Stimulated activated CD8-positive, alpha-beta memory T cell treated with anti-CD3 and anti-CD28 coated beads, Interleukin-4, amount 100 ng/mL, for 24 hours (primary cell): ENCODE results near the gene LRWD1.
A peak's percentile ranks its signal among the peaks of the same experiment; 100 is the strongest.
"Not testable (repeated sequence)": the region's sequence is repeated elsewhere in the genome, so short reads cannot be mapped to it uniquely, and the experiment has no call there.

Experiments
- DNase-seq: peaks from one replicate; pipeline ENCODE4 v3.0.0-alpha.2; 2020; ENCODE audit warnings: low read depth

The LRWD1 gene

GRCh38 chr7:102469351-102469971 is 4.7 kb downstream of the LRWD1 start:
- DNase-seq, result no peak

- DNase-seq, result no peak
These were observed 5.4 kb downstream of the LRWD1 start for GRCh38 chr7:102469972-102470825.

- DNase-seq, result no peak
These were observed 7.0 kb downstream of the LRWD1 start for GRCh38 chr7:102471791-102472125.

GRCh38 chr7:102472126-102473041 is 7.6 kb downstream of the LRWD1 start:
- DNase-seq, result no peak

GRCh38 chr7:102473271-102473991 is 8.6 kb downstream of the LRWD1 start:
- DNase-seq, result no peak

- DNase-seq, result not testable (repeated sequence)
These were observed 9.3 kb downstream of the LRWD1 start for GRCh38 chr7:102474116-102474515.

- DNase-seq, result not testable (repeated sequence)
These were observed 10.1 kb downstream of the LRWD1 start for GRCh38 chr7:102474736-102475435.

GRCh38 chr7:102478314-102479208 is 13.8 kb downstream of the LRWD1 start, which contains the start of gene POLR2J:
Gene POLR2J (minus strand): TSS chr7:102478922. CDS start chr7:102478860, 62 bp downstream.
- DNase-seq, result peak; percentile 97

GRCh38 chr7:102479209-102479584 is 14.4 kb downstream of the LRWD1 start:
- DNase-seq, result not testable (repeated sequence)

- not testable (repeated sequence) for DNase-seq
These were observed 15.3 kb downstream of the LRWD1 start for GRCh38 chr7:102479982-102480637.

- DNase-seq, result not testable (repeated sequence)
These were observed 17.2 kb downstream of the LRWD1 start for GRCh38 chr7:102481962-102482361.

- DNase-seq, result not testable (repeated sequence)
These were observed 19.5 kb downstream of the LRWD1 start for GRCh38 chr7:102484317-102484716.

- DNase-seq, result not testable (repeated sequence)
These were observed 25.8 kb downstream of the LRWD1 start for GRCh38 chr7:102490529-102491075.

GRCh38 chr7:102493220-102493935 is 28.6 kb downstream of the LRWD1 start:
- DNase-seq, result not testable (repeated sequence)

GRCh38 chr7:102494026-102494425 is 29.2 kb downstream of the LRWD1 start:
- DNase-seq, result not testable (repeated sequence)

GRCh38 chr7:102494473-102495149 is 29.8 kb downstream of the LRWD1 start:
- DNase-seq, result not testable (repeated sequence)

- DNase-seq, result not testable (repeated sequence)
These were observed 32.1 kb downstream of the LRWD1 start for GRCh38 chr7:102496861-102497260.

GRCh38 chr7:102497308-102497707 is 32.5 kb downstream of the LRWD1 start:
- not testable (repeated sequence) for DNase-seq
